Mesothelial cell of epicardium (in vitro differentiated cells): ENCODE measurements around the gene FAM193A. TPM values are rescaled to one million over a fixed set of nuclear protein-coding genes. Genes with fewer than 3 reads are reported as not detected.

Source experiments
- DNase-seq, 2 experiments: peaks; one replicate each; pipeline ENCODE4 v3.0.0; 2021; ENCODE audit warnings: low spot score in 2 of 2; ENCODE audit not compliant: unreplicated experiment in 2 of 2
- H3K27ac Mint-ChIP-seq: 2 replicates; pipeline ENCODE4 v1.8.0; 2021; ENCODE audit warnings: mixed read lengths
- H3K27me3 Mint-ChIP-seq: 2 replicates; pipeline ENCODE4 v1.8.0; 2021; ENCODE audit warnings: low read depth, mixed read lengths
- H3K36me3 Mint-ChIP-seq: 2 replicates; pipeline ENCODE4 v1.8.0; 2021; ENCODE audit warnings: mixed read lengths
- H3K4me1 Mint-ChIP-seq: 2 replicates; pipeline ENCODE4 v1.8.0; 2021; ENCODE audit warnings: mixed read lengths
- H3K4me3 Mint-ChIP-seq: 2 replicates; pipeline ENCODE4 v1.8.0; 2021; ENCODE audit warnings: mild to moderate bottlenecking, moderate library complexity, mixed read lengths
- H3K9me3 Mint-ChIP-seq: 2 replicates; pipeline ENCODE4 v1.8.0; 2021; ENCODE audit warnings: mixed read lengths
- CTCF ChIP-seq: fragments of 200-600 bp; sonication (generic); IDR thresholded peaks from one replicate; pipeline ENCODE4 v1.5.0; 2021; ENCODE audit warnings: antibody characterized with exemption; ENCODE audit not compliant: unreplicated experiment
- total RNA-seq: library from RNA; stranded (reverse); gene quantifications from 3 replicates; pipeline ENCODE4 v1.2.1, GENCODE V29; 2021

Gene FAM193A
- total RNA-seq, 1 donor from 2014 or later: 48.1 TPM

DNA sequence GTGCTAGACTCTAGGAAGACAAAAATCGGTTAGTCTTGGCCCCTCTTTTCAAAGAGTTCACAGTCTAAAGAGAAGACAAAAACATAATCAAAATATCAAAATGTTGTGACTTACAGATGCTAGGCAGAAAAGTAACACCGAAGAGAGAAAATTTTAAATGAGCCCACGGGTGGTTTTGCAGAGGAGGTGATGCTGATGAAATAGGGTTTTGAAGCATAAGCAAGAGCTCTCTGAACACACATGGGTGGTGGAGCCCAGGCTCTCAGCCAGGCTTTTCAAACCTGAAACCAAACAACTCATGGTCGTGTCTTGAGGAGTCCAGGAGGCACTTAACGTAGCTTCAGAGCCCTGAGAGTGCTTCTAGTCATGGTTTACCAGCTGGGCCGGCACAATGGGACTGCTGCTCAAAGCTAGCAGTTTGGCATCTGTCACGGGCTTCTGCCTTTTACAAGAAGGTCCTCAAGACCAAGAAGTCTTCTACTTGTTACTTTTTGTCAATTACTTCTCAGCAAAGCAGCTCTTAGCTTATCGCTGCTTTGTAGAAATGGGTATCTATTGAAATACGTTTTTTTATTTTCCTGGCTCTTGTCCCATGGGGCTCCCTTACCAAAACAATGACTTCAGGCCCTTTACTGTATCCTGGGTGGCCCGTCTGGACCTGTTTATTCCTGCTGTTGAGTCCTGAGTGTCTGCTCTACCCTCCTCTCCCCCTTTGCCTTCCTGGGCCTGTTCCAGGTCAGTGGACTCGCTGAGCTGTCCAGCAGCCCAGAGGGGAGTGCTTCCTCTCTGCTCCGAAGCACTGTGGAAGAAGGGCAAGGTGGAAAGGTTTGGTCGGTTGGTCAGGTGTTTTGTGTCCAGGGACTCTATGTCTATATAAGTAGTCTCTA lies 150.2 kb downstream of the FAM193A start:
- no peaks in the 10 kb centered on the region for H3K27me3 Mint-ChIP-seq
- no peak for DNase-seq
- H3K27ac Mint-ChIP-seq: no peak overlapping the region
- no peaks in the 10 kb centered on the region for H3K9me3 Mint-ChIP-seq
- peaks cover 8% of the 10 kb centered on the region for H3K4me1 Mint-ChIP-seq
- no peak for TF ChIP-seq CTCF
- peaks cover 50% of the 10 kb centered on the region for H3K36me3 Mint-ChIP-seq
- H3K4me3 Mint-ChIP-seq: no peak overlapping the region

- TF ChIP-seq CTCF: no peak
- Mint-ChIP-seq H3K27ac (no peak overlapping the region), H3K36me3 (peaks cover 51% of the 10 kb centered on the region), H3K9me3 (no peaks in the 10 kb centered on the region), H3K4me3 (no peak overlapping the region), H3K4me1 (peaks cover 8% of the 10 kb centered on the region), H3K27me3 (no peaks in the 10 kb centered on the region)
- no peak for DNase-seq
These were observed 151.8 kb downstream of the FAM193A start for GRCh38 chr4:2688281-2688680.

DNA sequence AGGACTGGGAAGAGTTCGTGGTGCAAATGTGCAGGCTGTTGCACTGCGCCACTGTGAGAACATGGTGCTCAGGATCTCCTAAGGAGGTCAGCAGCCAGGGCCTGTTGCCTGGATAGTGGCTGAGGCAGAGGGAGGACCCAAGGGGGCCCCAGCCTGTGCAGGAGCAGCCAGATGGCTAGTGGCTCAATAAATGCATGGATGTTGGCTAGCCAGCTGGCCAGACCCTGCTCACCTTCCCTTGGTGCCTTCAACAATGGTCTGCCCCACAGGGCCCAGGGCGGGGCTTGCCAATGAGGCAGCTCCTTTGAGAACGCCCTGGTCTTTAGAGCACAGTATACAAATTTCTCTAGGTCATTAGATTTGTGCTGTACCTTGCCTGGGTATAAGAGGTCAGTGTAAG lies 152.2 kb downstream of the FAM193A start:
- Mint-ChIP-seq H3K4me3 (no peak overlapping the region), H3K4me1 (peaks cover 8% of the 10 kb centered on the region), H3K27me3 (no peaks in the 10 kb centered on the region), H3K27ac (peak overlapping the region; percentile 47), H3K9me3 (no peaks in the 10 kb centered on the region), H3K36me3 (peaks cover 50% of the 10 kb centered on the region)
- no peak for TF ChIP-seq CTCF
- DNase-seq: no peak

GRCh38 chr4:2689114-2689513 lies 152.7 kb downstream of the FAM193A start:
- no peaks in the 10 kb centered on the region for H3K27me3 Mint-ChIP-seq
- TF ChIP-seq CTCF: no peak
- H3K9me3 Mint-ChIP-seq: no peaks in the 10 kb centered on the region
- peaks cover 8% of the 10 kb centered on the region for H3K4me1 Mint-ChIP-seq
- no peak for DNase-seq
- H3K4me3 Mint-ChIP-seq: no peak overlapping the region
- peak overlapping the region; percentile 47 for H3K27ac Mint-ChIP-seq
- peaks cover 49% of the 10 kb centered on the region for H3K36me3 Mint-ChIP-seq

- H3K9me3 Mint-ChIP-seq: no peaks in the 10 kb centered on the region
- H3K27ac Mint-ChIP-seq: no peak overlapping the region
- H3K36me3 Mint-ChIP-seq: peaks cover 50% of the 10 kb centered on the region
These were observed 153.6 kb downstream of the FAM193A start for GRCh38 chr4:2689825-2690700.

More at GRCh38 chr4:2689825-2690700, 153.6 kb downstream of the FAM193A start:
- Mint-ChIP-seq H3K27me3 (no peaks in the 10 kb centered on the region), H3K4me1 (peaks cover 8% of the 10 kb centered on the region), H3K4me3 (no peak overlapping the region)
- DNase-seq: no peak
- TF ChIP-seq CTCF: no peak
